H1 (cell line): ENCODE results near the gene ENPP7. TPM values are rescaled to one million over a fixed set of nuclear protein-coding genes. Genes with fewer than 3 reads are reported as not detected.

Source experiments
- CTCF ChIA-PET: fragments of 300-600 bp; sonication (Branson Sonifier 250); formaldehyde crosslinking; loops from one replicate; lab custom pipeline; 2021; ENCODE audit not compliant: partially characterized antibody; lab: Charles Lee
- POLR2A ChIA-PET: fragments of 300-600 bp; sonication (Branson Sonifier 250); formaldehyde crosslinking; loops from one replicate; lab custom pipeline; 2021; ENCODE audit warnings: inconsistent platforms; ENCODE audit not compliant: partially characterized antibody; lab: Charles Lee
- DNase-seq, 2 experiments: peaks; one replicate each; pipeline versions ENCODE4 v3.0.0 to v3.0.0-alpha.2; 2010 to 2022; ENCODE audit warnings: low spot score in 2 of 2, low read depth in 1 of 2, mixed read lengths in 1 of 2
- FAIRE-seq: peaks from 2 replicates; lab custom pipeline; 2011; peaks lifted over from hg19 to GRCh38; lab: Jason Lieb, UNC
- H2AFZ ChIP-seq: 2 replicates; pipeline ENCODE4 v1.8.1; 2012; ENCODE audit warnings: low read length, inconsistent platforms
- H2AK5ac ChIP-seq: 2 replicates; pipeline ENCODE4 v1.6.1; 2013; ENCODE audit warnings: low read depth, low read length
- H2BK120ac ChIP-seq: replicated peaks from 2 replicates; pipeline ENCODE3; 2013; ENCODE audit warnings: low read depth, low read length, inconsistent platforms
- H2BK12ac ChIP-seq: 2 replicates; pipeline ENCODE4 v1.6.1; 2013; ENCODE audit warnings: low read depth, low read length
- H2BK15ac ChIP-seq: 2 replicates; pipeline ENCODE4 v1.6.1; 2013; ENCODE audit warnings: low read length
- H2BK20ac ChIP-seq: 2 replicates; pipeline ENCODE4 v1.6.1; 2013; ENCODE audit warnings: low read length
- H2BK5ac ChIP-seq: 2 replicates; pipeline ENCODE4 v1.6.1; 2013; ENCODE audit warnings: low read depth, low read length
- H3K14ac ChIP-seq: 2 replicates; pipeline ENCODE4 v1.6.1; 2013; ENCODE audit warnings: inconsistent platforms; ENCODE audit not compliant: insufficient read length
- H3K18ac ChIP-seq: 2 replicates; pipeline ENCODE4 v1.6.1; 2013; ENCODE audit warnings: low read length; ENCODE audit errors: extremely low read depth
- H3K23ac ChIP-seq: 2 replicates; pipeline ENCODE4 v1.6.1; 2013; ENCODE audit warnings: inconsistent platforms; ENCODE audit not compliant: insufficient read length
- H3K23me2 ChIP-seq: 2 replicates; pipeline ENCODE4 v1.6.1; 2013; ENCODE audit warnings: low read depth, low read length
- H3K27ac ChIP-seq: 2 replicates; pipeline ENCODE4 v1.6.1; 2011; ENCODE audit warnings: low read depth, low read length, inconsistent platforms
- H3K27me3 ChIP-seq, 4 experiments: replicated peaks in 1 of 4; 1 replicate in 1 of 4; 2 replicates in 3 of 4; pipeline versions ENCODE4 v1.6.1 to v1.8.1; 2011 to 2013; ENCODE audit warnings: low read length in 3 of 4, mild to moderate bottlenecking in 3 of 4, inconsistent platforms in 2 of 4, mixed read lengths in 2 of 4, moderate library complexity in 1 of 4; ENCODE audit not compliant: control insufficient read depth in 3 of 4, insufficient read depth in 3 of 4; ENCODE audit errors: extremely low read depth in 1 of 4
- H3K36me3 ChIP-seq, 4 experiments: 2 replicates each; pipeline versions ENCODE4 v1.6.1 to v1.8.1; 2011 to 2013; ENCODE audit warnings: mild to moderate bottlenecking in 4 of 4, low read length in 3 of 4, moderate library complexity in 2 of 4, control low read depth in 1 of 4, inconsistent platforms in 1 of 4; ENCODE audit not compliant: insufficient read depth in 4 of 4, control insufficient read depth in 2 of 4
- H3K4ac ChIP-seq: replicated peaks from 2 replicates; pipeline ENCODE3; 2013; ENCODE audit warnings: low read length, low read depth, mixed read lengths, inconsistent platforms; ENCODE audit not compliant: insufficient read length
- H3K4me1 ChIP-seq, 4 experiments: replicated peaks in 1 of 4; 1 replicate in 1 of 4; 2 replicates in 3 of 4; pipeline versions ENCODE4 v1.6.1 to v1.8.1; 2011 to 2013; ENCODE audit warnings: low read length in 3 of 4, inconsistent platforms in 2 of 4, mixed read lengths in 1 of 4; ENCODE audit not compliant: insufficient read depth in 4 of 4, control insufficient read depth in 3 of 4
- H3K4me2 ChIP-seq, 2 experiments: 2 replicates each; pipeline versions ENCODE4 v1.6.1 to v1.8.1; 2011 to 2013; ENCODE audit warnings: low read depth in 2 of 2, low read length in 2 of 2, control low read depth in 1 of 2, inconsistent platforms in 1 of 2, mild to moderate bottlenecking in 1 of 2; ENCODE audit not compliant: insufficient read depth in 1 of 2
- H3K4me3 ChIP-seq, 4 experiments: fragments of 200-600, 300-600 bp in 1 of 4; sonication (generic), shearing (Covaris generic), sonication (Bioruptor Twin) in 1 of 4; 2 replicates each; pipeline versions ENCODE4 v1.5.1 to v1.8.1; 2011 to 2016; ENCODE audit warnings: low read length in 4 of 4, low read depth in 3 of 4, control low read depth in 2 of 4, inconsistent platforms in 2 of 4, mild to moderate bottlenecking in 2 of 4, mixed read lengths in 1 of 4, moderate library complexity in 1 of 4; ENCODE audit not compliant: insufficient read depth in 2 of 4; ENCODE audit errors: extremely low read depth in 1 of 4
- H3K56ac ChIP-seq: replicated peaks from 2 replicates; pipeline ENCODE3; 2013; ENCODE audit warnings: low read depth, mild to moderate bottlenecking, mixed read lengths, low read length, inconsistent platforms; ENCODE audit not compliant: insufficient read length
- H3K79me1 ChIP-seq: 2 replicates; pipeline ENCODE4 v1.6.1; 2013; ENCODE audit warnings: low read depth, low read length, control low read depth
- H3K79me2 ChIP-seq, 2 experiments: 2 replicates each; pipeline versions ENCODE4 v1.6.1 to v1.8.1; 2012 to 2013; ENCODE audit warnings: low read length in 2 of 2, mild to moderate bottlenecking in 2 of 2, inconsistent platforms in 1 of 2; ENCODE audit not compliant: insufficient read depth in 2 of 2, control insufficient read depth in 1 of 2
- H3K9ac ChIP-seq, 4 experiments: replicated peaks in 1 of 4; 1 replicate in 1 of 4; 2 replicates in 3 of 4; pipeline versions ENCODE4 v1.6.1 to v1.8.1; 2011 to 2013; ENCODE audit warnings: low read depth in 3 of 4, low read length in 3 of 4, control low read depth in 2 of 4, mild to moderate bottlenecking in 2 of 4, moderate library complexity in 2 of 4, inconsistent platforms in 1 of 4; ENCODE audit errors: extremely low read depth in 1 of 4
- H3K9me3 ChIP-seq, 2 experiments: 2 replicates each; pipeline versions ENCODE4 v1.6.1 to v1.8.1; 2012 to 2013; ENCODE audit warnings: mild to moderate bottlenecking in 2 of 2, moderate library complexity in 2 of 2, control low read depth in 1 of 2, inconsistent platforms in 1 of 2, low read depth in 1 of 2, low read length in 1 of 2, mixed read lengths in 1 of 2; ENCODE audit not compliant: insufficient read depth in 2 of 2
- H4K20me1 ChIP-seq, 2 experiments: replicated peaks in 1 of 2; 2 replicates each; pipeline versions ENCODE3 to v1.8.1; 2011 to 2013; ENCODE audit warnings: inconsistent platforms in 2 of 2, low read length in 2 of 2, mild to moderate bottlenecking in 1 of 2; ENCODE audit not compliant: insufficient read depth in 2 of 2, control insufficient read depth in 1 of 2
- H4K5ac ChIP-seq: 2 replicates; pipeline ENCODE4 v1.6.1; 2013; ENCODE audit warnings: low read length, low read depth, mixed read lengths, inconsistent platforms; ENCODE audit not compliant: insufficient read length
- H4K8ac ChIP-seq: 2 replicates; pipeline ENCODE4 v1.8.0; 2013; ENCODE audit warnings: mild to moderate bottlenecking, moderate library complexity, low read length, inconsistent platforms; ENCODE audit not compliant: insufficient read depth; ENCODE audit errors: extremely low read depth
- H4K91ac ChIP-seq: replicated peaks from 2 replicates; pipeline ENCODE3; 2013; ENCODE audit warnings: low read length, mixed read lengths, inconsistent platforms; ENCODE audit not compliant: insufficient read length
- CBX8 ChIP-seq: fragments of 300-800, 300-1000 bp; sonication (generic); IDR thresholded peaks from 2 replicates; pipeline ENCODE4 v1.7.1; 2016; ENCODE audit warnings: low read depth, low read length, borderline replicate concordance
- EZH2 ChIP-seq: fragments of 200-600 bp; sonication (generic); IDR thresholded peaks from 2 replicates; pipeline ENCODE4 v1.7.1; 2012; ENCODE audit warnings: low read depth, mild to moderate bottlenecking, moderate library complexity, low read length, inconsistent platforms; ENCODE audit not compliant: severe bottlenecking
- RNF2 ChIP-seq: fragments of 200-900, 300-1000 bp; sonication (generic); IDR thresholded peaks from 2 replicates; pipeline ENCODE4 v1.7.1; 2016; ENCODE audit warnings: borderline replicate concordance, low read depth, mild to moderate bottlenecking, antibody characterized with exemption, low read length; ENCODE audit not compliant: poor library complexity, severe bottlenecking; ENCODE audit errors: missing control alignments
- SIN3A ChIP-seq, 2 experiments: IDR thresholded peaks in 1 of 2; conservative IDR thresholded peaks in 1 of 2; 2 replicates each; pipeline ENCODE4 v1.6.1; 2011 to 2012; ENCODE audit warnings: low read length in 2 of 2, improper control_type of control experiment in 1 of 2, low read depth in 1 of 2, mild to moderate bottlenecking in 1 of 2
- SUZ12 ChIP-seq: fragments of 200-600 bp; sonication (generic); IDR thresholded peaks from 2 replicates; pipeline ENCODE4 v1.6.1; 2012; ENCODE audit warnings: mild to moderate bottlenecking, inconsistent platforms, low read length, moderate library complexity, mixed read lengths
- WGBS, 2 experiments: shearing (Covaris generic) in 1 of 2; methylation state at CpG; one replicate each; pipeline versions ENCODE4 v1.1.6 to v1.1.7; 2013 to 2015; ENCODE audit warnings: low lambda C conversion rate in 2 of 2, mixed read lengths in 2 of 2, inconsistent platforms in 1 of 2, low coverage in 1 of 2, missing lambda C conversion rate in 1 of 2; ENCODE audit not compliant: insufficient replicate concordance in 2 of 2, insufficient coverage in 1 of 2, insufficient read length in 1 of 2; ENCODE audit errors: extremely low coverage in 1 of 2, missing lambda C conversion rate in 1 of 2; 5-methylcytosine and 5-hydroxymethylcytosine counted together
- polyA plus RNA-seq, 7 experiments: library from polyadenylated mRNA; depleted of rRNA in 3 of 7; stranded (reverse) in 5 of 7; unstranded in 2 of 7; fragments of >200 nt in 5 of 7; fragments of 200-250 nt in 2 of 7; gene quantifications; 1 replicate in 5 of 7; 2 replicates in 1 of 7; 4 replicates in 1 of 7; pipeline versions ENCODE4 v1.2.1 to v1.2.3, GENCODE V29; 2011 to 2013; ENCODE audit warnings: missing spikeins in 2 of 7, mixed read lengths in 2 of 7
- total RNA-seq: library from RNA; stranded (reverse); fragmentation: NEBNext Ultra II Directional; extraction: Animal tissue kit (Norgen Biotek cat#: 25700); gene quantifications from 2 replicates; pipeline ENCODE4 v1.2.1, GENCODE V29; 2021

The ENPP7 gene
- total and polyA plus RNA-seq, 2 of the 8 experiments (the other 6 are each of a cell fraction or from before 2014, with no cell fraction given), result not detected

- 2% methylated on average over 19 of the region's 26 CpGs; no CpG with 5 or more reads in 1 of the 2 experiments for WGBS, 2 experiments
- no peak overlapping the region for H4K8ac ChIP-seq
- no peak overlapping the region for H4K5ac ChIP-seq
- FAIRE-seq (no peak), DNase-seq (no peak)
- no peak overlapping the region for H2AK5ac ChIP-seq
- H3K79me2 ChIP-seq, result no peaks in the 10 kb centered on the region
- no peak overlapping the region for H3K18ac ChIP-seq
- no peak overlapping the region for H3K23ac ChIP-seq
- H3K23me2 ChIP-seq, result peaks cover 5% of the 10 kb centered on the region
- H3K36me3 ChIP-seq, result peaks cover 0 to 9% (median 0%) of the 10 kb centered on the region in 4 experiments; a peak in 1 of 8 replicates
- H2BK5ac ChIP-seq, result no peak overlapping the region
- no peaks in the 10 kb centered on the region for H3K9me3 ChIP-seq
- H3K27ac ChIP-seq, result no peak overlapping the region
- peak overlapping the region; percentile 33 to 80; a peak in 3 of 4 replicates for H3K4me2 ChIP-seq
- ChIA-PET CTCF (interaction anchor here (1.0 to 4.3 kb wide), 11 partner anchors 9 to 1183 kb away, joined by 3 to 88 read pairs (median 5); no protein-coding TSS in a partner anchor), POLR2A (interaction anchor here (0.7 to 3.2 kb wide), 4 partner anchors 12 to 48 kb away, joined by 3 to 17 read pairs (median 5); partner anchors contain the start of gene CBX4)
- no peak overlapping the region for H2BK15ac ChIP-seq
- H3K4me1 ChIP-seq, result peaks cover 7 to 44% (median 31%) of the 10 kb centered on the region in 4 experiments
- H3K14ac ChIP-seq, result no peak overlapping the region
- H3K79me1 ChIP-seq, result no peaks in the 10 kb centered on the region; the same call in 1 of the 2 replicates
- no peak overlapping the region for H3K56ac ChIP-seq
- peak overlapping the region in 1 of 4 experiments; percentile 29; a peak in 1 of 8 replicates for H3K4me3 ChIP-seq
- H4K20me1 ChIP-seq, result peaks cover 32 to 35% of the 10 kb centered on the region in 2 experiments
- H2BK20ac ChIP-seq, result no peak overlapping the region
- no peak overlapping the region for H3K9ac ChIP-seq
- H3K4ac ChIP-seq, result no peak overlapping the region
- no peak overlapping the region for H2AFZ ChIP-seq
- no peak overlapping the region for H2BK120ac ChIP-seq
- H4K91ac ChIP-seq, result no peak overlapping the region
- H3K27me3 ChIP-seq, result peaks cover 59 to 87% (median 80%) of the 10 kb centered on the region in 4 experiments
- peak overlapping the region; percentile 87; the same call in 1 of the 2 replicates for H2BK12ac ChIP-seq
- peak; percentile 93 for TF ChIP-seq SUZ12
- TF ChIP-seq SIN3A (conservative IDR thresholded peaks at IDR 0.05 in 1 of 2, IDR thresholded peaks at IDR 0.05 in 1 of 2; ENCODE audit: low read depth in 1 of 2, low read length in 2 of 2), result no peak
- TF ChIP-seq CBX8, result peak; percentile 67; the same call in 1 of the 2 replicates
- TF ChIP-seq RNF2, result peak; percentile 87
- TF ChIP-seq EZH2, result peak; percentile 97
Observed at GRCh38 chr17:79791735-79792161, 61.0 kb downstream of the ENPP7 start.
